GM12878 (cell line): ENCODE measurements around the gene ATXN7L1.

Experiments used
- BHLHE40 ChIP-seq, 2 experiments: fragments of 450-650 bp in 1 of 2; IDR thresholded peaks; 2 replicates each; pipeline ENCODE4 v1.6.1; 2011 to 2017; ENCODE audit warnings: low read depth in 2 of 2, borderline replicate concordance in 1 of 2, improper control_type of control experiment in 1 of 2, low read length in 1 of 2, mild to moderate bottlenecking in 1 of 2
- CHD1 ChIP-seq: IDR thresholded peaks from 2 replicates; pipeline ENCODE4 v1.6.1; 2012; ENCODE audit warnings: low read depth, low read length, improper control_type of control experiment
- MYC ChIP-seq: IDR thresholded peaks from 2 replicates; pipeline ENCODE4 v1.6.1; 2011; ENCODE audit warnings: mild to moderate bottlenecking, low read length, moderate library complexity, inconsistent platforms; ENCODE audit not compliant: insufficient read depth, insufficient replicate concordance, insufficient read length, severe bottlenecking
- NR2F1 ChIP-seq: fragments of 450-650 bp; conservative IDR thresholded peaks from 2 replicates; pipeline ENCODE4 v1.6.1; 2017; ENCODE audit warnings: mild to moderate bottlenecking
- POLR2A ChIP-seq: IDR thresholded peaks from 2 replicates; pipeline ENCODE4 v1.6.1; 2011; ENCODE audit warnings: low read depth, mild to moderate bottlenecking, low read length
- SP1 ChIP-seq: IDR thresholded peaks from one replicate; pipeline ENCODE4 v1.6.1; 2011; ENCODE audit warnings: low read depth, low read length
- TAF1 ChIP-seq: IDR thresholded peaks from 2 replicates; pipeline ENCODE4 v1.6.1; 2011; ENCODE audit warnings: mild to moderate bottlenecking, low read depth, low read length, borderline replicate concordance
- ZNF274 ChIP-seq: IDR thresholded peaks from one replicate; pipeline ENCODE4 v1.8.0; 2011; ENCODE audit not compliant: insufficient read length, insufficient read depth
- TF ChIP-seq, protein P1 (sequence below): IDR thresholded peaks from 2 replicates; pipeline ENCODE4 v1.6.1; 2012; ENCODE audit warnings: low read length, inconsistent platforms
- TF ChIP-seq, protein P2 (sequence below): IDR thresholded peaks from 2 replicates; pipeline ENCODE4 v1.6.1; 2012; ENCODE audit warnings: low read depth, low read length, improper control_type of control experiment
- TF ChIP-seq, protein P3 (sequence below), 3 experiments: IDR thresholded peaks in 2 of 3; conservative IDR thresholded peaks in 1 of 3; 2 replicates each; pipeline ENCODE4 v1.5.1; 2011; ENCODE audit warnings: low read depth in 3 of 3, low read length in 3 of 3, mild to moderate bottlenecking in 3 of 3, control low read depth in 2 of 3, moderate library complexity in 2 of 3, inconsistent platforms in 1 of 3, mixed read lengths in 1 of 3; ENCODE audit not compliant: control insufficient read depth in 2 of 3, insufficient read depth in 1 of 3; ENCODE audit errors: extremely low read depth in 1 of 3

DNA sequence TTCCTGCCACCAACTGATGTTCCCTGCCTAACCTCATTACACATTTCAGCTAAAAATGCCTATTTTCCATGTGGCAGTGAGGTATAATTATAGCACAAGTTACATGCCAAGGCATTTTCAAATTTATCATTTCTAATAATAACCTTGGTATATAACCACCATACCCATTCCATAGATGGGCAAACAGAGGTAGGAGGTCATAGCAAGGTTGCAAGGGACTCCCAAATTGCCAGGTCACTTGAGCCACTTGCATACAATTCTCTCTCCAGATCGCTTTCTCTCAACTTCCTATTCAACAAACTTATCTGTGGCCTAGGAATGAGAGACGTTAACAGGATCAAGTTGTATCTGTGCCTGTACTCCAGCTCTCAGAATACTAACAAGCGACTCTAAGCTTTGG lies 108.3 kb downstream of the ATXN7L1 start:
- TF ChIP-seq, protein P1, sequence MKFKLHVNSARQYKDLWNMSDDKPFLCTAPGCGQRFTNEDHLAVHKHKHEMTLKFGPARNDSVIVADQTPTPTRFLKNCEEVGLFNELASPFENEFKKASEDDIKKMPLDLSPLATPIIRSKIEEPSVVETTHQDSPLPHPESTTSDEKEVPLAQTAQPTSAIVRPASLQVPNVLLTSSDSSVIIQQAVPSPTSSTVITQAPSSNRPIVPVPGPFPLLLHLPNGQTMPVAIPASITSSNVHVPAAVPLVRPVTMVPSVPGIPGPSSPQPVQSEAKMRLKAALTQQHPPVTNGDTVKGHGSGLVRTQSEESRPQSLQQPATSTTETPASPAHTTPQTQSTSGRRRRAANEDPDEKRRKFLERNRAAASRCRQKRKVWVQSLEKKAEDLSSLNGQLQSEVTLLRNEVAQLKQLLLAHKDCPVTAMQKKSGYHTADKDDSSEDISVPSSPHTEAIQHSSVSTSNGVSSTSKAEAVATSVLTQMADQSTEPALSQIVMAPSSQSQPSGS, result no peak
- no peak for TF ChIP-seq SP1
- no peak for TF ChIP-seq CHD1
- TF ChIP-seq, protein P2, sequence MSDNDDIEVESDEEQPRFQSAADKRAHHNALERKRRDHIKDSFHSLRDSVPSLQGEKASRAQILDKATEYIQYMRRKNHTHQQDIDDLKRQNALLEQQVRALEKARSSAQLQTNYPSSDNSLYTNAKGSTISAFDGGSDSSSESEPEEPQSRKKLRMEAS, result no peak
- TF ChIP-seq POLR2A, result no peak
- no peak for TF ChIP-seq TAF1
- no peak for TF ChIP-seq NR2F1
- TF ChIP-seq, protein P3, sequence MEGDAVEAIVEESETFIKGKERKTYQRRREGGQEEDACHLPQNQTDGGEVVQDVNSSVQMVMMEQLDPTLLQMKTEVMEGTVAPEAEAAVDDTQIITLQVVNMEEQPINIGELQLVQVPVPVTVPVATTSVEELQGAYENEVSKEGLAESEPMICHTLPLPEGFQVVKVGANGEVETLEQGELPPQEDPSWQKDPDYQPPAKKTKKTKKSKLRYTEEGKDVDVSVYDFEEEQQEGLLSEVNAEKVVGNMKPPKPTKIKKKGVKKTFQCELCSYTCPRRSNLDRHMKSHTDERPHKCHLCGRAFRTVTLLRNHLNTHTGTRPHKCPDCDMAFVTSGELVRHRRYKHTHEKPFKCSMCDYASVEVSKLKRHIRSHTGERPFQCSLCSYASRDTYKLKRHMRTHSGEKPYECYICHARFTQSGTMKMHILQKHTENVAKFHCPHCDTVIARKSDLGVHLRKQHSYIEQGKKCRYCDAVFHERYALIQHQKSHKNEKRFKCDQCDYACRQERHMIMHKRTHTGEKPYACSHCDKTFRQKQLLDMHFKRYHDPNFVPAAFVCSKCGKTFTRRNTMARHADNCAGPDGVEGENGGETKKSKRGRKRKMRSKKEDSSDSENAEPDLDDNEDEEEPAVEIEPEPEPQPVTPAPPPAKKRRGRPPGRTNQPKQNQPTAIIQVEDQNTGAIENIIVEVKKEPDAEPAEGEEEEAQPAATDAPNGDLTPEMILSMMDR (IDR thresholded peaks at IDR 0.05 in 2 of 3, conservative IDR thresholded peaks at IDR 0.05 in 1 of 3; ENCODE audit: control insufficient read depth in 2 of 3, extremely low read depth in 1 of 3, insufficient read depth in 1 of 3, low read depth in 3 of 3, low read length in 3 of 3), result no peak
- TF ChIP-seq MYC, result no peak
- TF ChIP-seq BHLHE40 (IDR thresholded peaks at IDR 0.05; ENCODE audit: borderline replicate concordance in 1 of 2, low read depth in 2 of 2, low read length in 1 of 2), result no peak
- no peak for TF ChIP-seq ZNF274
